Keratinocyte (primary cell): ENCODE measurements around the gene PRICKLE4. TPM values are rescaled to one million over a fixed set of nuclear protein-coding genes. Genes with fewer than 3 reads are reported as not detected.

ENCODE experiments used
- DNase-seq: peaks from one replicate; pipeline ENCODE4 v3.0.0-alpha.2; 2011; ENCODE audit warnings: low read depth, missing footprints, low spot score
- FAIRE-seq: peaks from 2 replicates; lab custom pipeline; 2011; peaks lifted over from hg19 to GRCh38; lab: Jason Lieb, UNC
- H2AFZ ChIP-seq: 2 replicates; pipeline ENCODE4 v1.6.0; 2012; ENCODE audit warnings: low read length, control low read depth, inconsistent platforms; ENCODE audit not compliant: control insufficient read depth
- H3K27ac ChIP-seq: 2 replicates; pipeline ENCODE4 v1.5.1; 2011; ENCODE audit warnings: low read length; ENCODE audit not compliant: control insufficient read depth, insufficient read depth
- H3K27me3 ChIP-seq: 3 replicates; pipeline ENCODE4 v1.6.0; 2011; ENCODE audit warnings: low read length; ENCODE audit not compliant: control insufficient read depth, insufficient read depth; ENCODE audit errors: extremely low read depth
- H3K36me3 ChIP-seq, 2 experiments: 2 replicates in 1 of 2; 3 replicates in 1 of 2; pipeline ENCODE4 v1.5.1; 2011; ENCODE audit warnings: low read length in 2 of 2, mild to moderate bottlenecking in 1 of 2; ENCODE audit not compliant: control insufficient read depth in 2 of 2, insufficient read depth in 2 of 2; ENCODE audit errors: extremely low read depth in 1 of 2
- H3K4me1 ChIP-seq: 3 replicates; pipeline ENCODE4 v1.5.1; 2011; ENCODE audit warnings: low read length; ENCODE audit not compliant: control insufficient read depth, insufficient read depth; ENCODE audit errors: extremely low read depth
- H3K4me2 ChIP-seq: 3 replicates; pipeline ENCODE4 v1.6.0; 2011; ENCODE audit warnings: low read depth, low read length; ENCODE audit not compliant: control insufficient read depth, insufficient read depth; ENCODE audit errors: extremely low read depth
- H3K4me3 ChIP-seq, 3 experiments: fragments of 200-600 bp in 1 of 3; sonication (generic) in 1 of 3; 2 replicates in 2 of 3; 3 replicates in 1 of 3; pipeline ENCODE4 v1.5.1; 2011 to 2016; ENCODE audit warnings: low read length in 3 of 3, mild to moderate bottlenecking in 3 of 3, control low read depth in 2 of 3, inconsistent platforms in 1 of 3, low read depth in 1 of 3, mixed read lengths in 1 of 3, mixed run types in 1 of 3, moderate library complexity in 1 of 3; ENCODE audit not compliant: control insufficient read depth in 2 of 3, insufficient read depth in 2 of 3; ENCODE audit errors: extremely low read depth in 1 of 3
- H3K79me2 ChIP-seq: 2 replicates; pipeline ENCODE4 v1.6.0; 2012; ENCODE audit warnings: low read length; ENCODE audit not compliant: control insufficient read depth, insufficient read depth
- H3K9ac ChIP-seq: 3 replicates; pipeline ENCODE4 v1.6.0; 2011; ENCODE audit warnings: low read length; ENCODE audit not compliant: control insufficient read depth, insufficient read depth; ENCODE audit errors: extremely low read depth
- H3K9me1 ChIP-seq: 3 replicates; pipeline ENCODE4 v1.6.0; 2011; ENCODE audit warnings: low read length; ENCODE audit not compliant: control insufficient read depth, insufficient read depth; ENCODE audit errors: extremely low read depth
- H3K9me3 ChIP-seq: 2 replicates; pipeline ENCODE4 v1.5.1; 2012; ENCODE audit warnings: low read depth, low read length; ENCODE audit not compliant: control insufficient read depth
- H4K20me1 ChIP-seq: 3 replicates; pipeline ENCODE4 v1.6.0; 2011; ENCODE audit warnings: low read length; ENCODE audit not compliant: control insufficient read depth, insufficient read depth; ENCODE audit errors: extremely low read depth
- EZH2 ChIP-seq: IDR thresholded peaks from one replicate; pipeline ENCODE4 v1.6.1; 2012; ENCODE audit warnings: inconsistent platforms, mild to moderate bottlenecking, low read length, moderate library complexity
- dilution Hi-C: fragments of 300-500 bp; cut with MboI; formaldehyde crosslinking; loops from one replicate; pipeline ENCODE4 v1.7.0; 2020; ENCODE audit warnings: low sequenced_read_pairs; ENCODE audit not compliant: extremely low pct_ligation_motif_present
- polyA plus RNA-seq, 5 experiments: library from polyadenylated mRNA; depleted of rRNA in 3 of 5; stranded (reverse) in 3 of 5; stranded (forward) in 1 of 5; unstranded in 1 of 5; fragments of >200 nt; gene quantifications; 1 replicate in 1 of 5; 2 replicates in 3 of 5; 3 replicates in 1 of 5; pipeline versions ENCODE4 v1.2.1 to v1.2.3, GENCODE V29; 2011 to 2012; ENCODE audit warnings: missing spikeins in 2 of 5, low read depth in 1 of 5, low replicate concordance in 1 of 5
- TF ChIP-seq, protein P1 (sequence below), 3 experiments: IDR thresholded peaks in 1 of 3; conservative IDR thresholded peaks in 1 of 3; optimal IDR thresholded peaks in 1 of 3; 2 replicates in 2 of 3; 3 replicates in 1 of 3; pipeline versions ENCODE3 to v1.5.1; 2011; ENCODE audit warnings: low read length in 3 of 3, mild to moderate bottlenecking in 3 of 3, moderate library complexity in 2 of 3, control low read depth in 1 of 3, inconsistent platforms in 1 of 3; ENCODE audit not compliant: insufficient read depth in 2 of 3; ENCODE audit errors: extremely low read depth in 1 of 3

PRICKLE4 gene
- polyA plus RNA-seq, 1 donor (not counting 4 experiments of a cell fraction or from before 2014, with no cell fraction given), result 0.13 TPM

DNA sequence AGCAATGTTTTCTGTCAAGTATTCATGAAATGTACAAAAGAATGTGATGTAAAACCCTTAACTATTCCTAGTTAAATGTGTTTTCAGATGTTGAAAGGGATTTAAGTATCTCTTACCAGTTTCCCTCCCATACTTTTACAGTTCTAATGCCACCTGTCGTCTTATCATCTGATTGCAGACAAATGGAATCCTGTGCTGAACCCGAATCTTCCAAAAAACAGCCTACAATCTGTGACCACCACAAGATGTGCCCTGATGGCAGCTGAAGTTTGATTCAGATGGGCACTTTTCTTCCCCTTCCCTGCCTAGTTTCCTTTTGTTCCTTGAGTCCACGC lies 8.8 kb downstream of the PRICKLE4 start:
- DNase-seq, result no peak
- Histone ChIP-seq H3K9ac (no peak overlapping the region), H3K4me2 (no peak overlapping the region), H3K27ac (no peak overlapping the region), H3K9me3 (no peaks in the 10 kb centered on the region), H3K4me1 (peaks cover 23% of the 10 kb centered on the region), H3K27me3 (no peaks in the 10 kb centered on the region), H3K4me3 (no peak overlapping the region), H3K9me1 (no peaks in the 10 kb centered on the region), H2AFZ (no peak overlapping the region), H3K36me3 (peaks cover 12 to 18% of the 10 kb centered on the region in 2 experiments), H3K79me2 (peaks cover 17% of the 10 kb centered on the region), H4K20me1 (no peaks in the 10 kb centered on the region)
- TF ChIP-seq, protein P1, sequence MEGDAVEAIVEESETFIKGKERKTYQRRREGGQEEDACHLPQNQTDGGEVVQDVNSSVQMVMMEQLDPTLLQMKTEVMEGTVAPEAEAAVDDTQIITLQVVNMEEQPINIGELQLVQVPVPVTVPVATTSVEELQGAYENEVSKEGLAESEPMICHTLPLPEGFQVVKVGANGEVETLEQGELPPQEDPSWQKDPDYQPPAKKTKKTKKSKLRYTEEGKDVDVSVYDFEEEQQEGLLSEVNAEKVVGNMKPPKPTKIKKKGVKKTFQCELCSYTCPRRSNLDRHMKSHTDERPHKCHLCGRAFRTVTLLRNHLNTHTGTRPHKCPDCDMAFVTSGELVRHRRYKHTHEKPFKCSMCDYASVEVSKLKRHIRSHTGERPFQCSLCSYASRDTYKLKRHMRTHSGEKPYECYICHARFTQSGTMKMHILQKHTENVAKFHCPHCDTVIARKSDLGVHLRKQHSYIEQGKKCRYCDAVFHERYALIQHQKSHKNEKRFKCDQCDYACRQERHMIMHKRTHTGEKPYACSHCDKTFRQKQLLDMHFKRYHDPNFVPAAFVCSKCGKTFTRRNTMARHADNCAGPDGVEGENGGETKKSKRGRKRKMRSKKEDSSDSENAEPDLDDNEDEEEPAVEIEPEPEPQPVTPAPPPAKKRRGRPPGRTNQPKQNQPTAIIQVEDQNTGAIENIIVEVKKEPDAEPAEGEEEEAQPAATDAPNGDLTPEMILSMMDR (optimal IDR thresholded peaks at IDR 0.05 in 1 of 3, IDR thresholded peaks at IDR 0.05 in 1 of 3, conservative IDR thresholded peaks at IDR 0.05 in 1 of 3; ENCODE audit: extremely low read depth in 1 of 3, insufficient read depth in 2 of 3, low read length in 3 of 3), result no peak
- no peak for TF ChIP-seq EZH2
- dilution Hi-C loops, result no loop called here
- FAIRE-seq, result no peak

DNA sequence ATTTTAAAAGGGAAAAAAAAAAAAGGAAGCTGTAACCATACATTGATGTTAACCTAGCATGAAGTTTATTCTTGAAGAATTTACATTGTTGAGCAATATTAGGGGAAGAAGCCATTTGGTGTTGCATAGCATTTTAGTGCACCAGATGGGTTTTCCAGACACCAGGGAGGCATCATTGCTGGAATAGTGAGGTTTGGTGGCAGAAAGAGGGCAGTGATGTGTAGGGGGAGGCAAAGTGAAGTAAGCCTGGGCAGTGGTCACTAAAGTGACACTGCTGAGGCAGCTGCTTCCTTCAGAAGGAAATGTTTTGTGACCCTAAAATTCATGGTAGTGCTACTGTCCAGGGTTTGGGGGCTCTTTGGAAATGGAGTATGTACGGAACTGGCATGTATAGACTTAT lies 9.5 kb downstream of the PRICKLE4 start:
- H3K27ac ChIP-seq, result no peak overlapping the region
- peaks cover 12 to 18% of the 10 kb centered on the region in 2 experiments for H3K36me3 ChIP-seq
- no peak overlapping the region for H3K9ac ChIP-seq
- dilution Hi-C loops, result no loop called here
- H3K79me2 ChIP-seq, result peaks cover 17% of the 10 kb centered on the region
- no peaks in the 10 kb centered on the region for H3K9me1 ChIP-seq
- no peaks in the 10 kb centered on the region for H4K20me1 ChIP-seq
- H2AFZ ChIP-seq, result no peak overlapping the region
- no peaks in the 10 kb centered on the region for H3K27me3 ChIP-seq
- TF ChIP-seq EZH2, result no peak
- TF ChIP-seq, protein P1 (optimal IDR thresholded peaks at IDR 0.05 in 1 of 3, IDR thresholded peaks at IDR 0.05 in 1 of 3, conservative IDR thresholded peaks at IDR 0.05 in 1 of 3; ENCODE audit: extremely low read depth in 1 of 3, insufficient read depth in 2 of 3, low read length in 3 of 3), result no peak
- no peak for DNase-seq
- no peaks in the 10 kb centered on the region for H3K9me3 ChIP-seq
- no peak overlapping the region for H3K4me3 ChIP-seq
- FAIRE-seq, result no peak
- no peak overlapping the region for H3K4me2 ChIP-seq
- peaks cover 16% of the 10 kb centered on the region for H3K4me1 ChIP-seq
